Spleen (tissue), 11 donors: Measurements from ENCODE around the gene CETN3. TPM values are rescaled to one million over a fixed set of nuclear protein-coding genes. Genes with fewer than 3 reads are reported as not detected.

ENCODE experiments used
- DNase-seq: peaks from one replicate; pipeline ENCODE4 v3.0.0-alpha.2; 2020
- H3K27ac ChIP-seq, 8 donors: fragments of 200-600 bp; sonication (generic) in 7 of 8; 1 replicate in 4 of 8; 2 replicates in 4 of 8; pipeline versions ENCODE4 v1.5.0 to v1.8.0; 2016 to 2021; ENCODE audit warnings: inconsistent platforms in 4 of 8, mild to moderate bottlenecking in 4 of 8, moderate library complexity in 1 of 8
- H3K27me3 ChIP-seq, 7 donors: fragments of 200-600 bp; sonication (generic) in 6 of 7; replicated peaks in 1 of 7; 1 replicate in 4 of 7; 2 replicates in 3 of 7; pipeline versions ENCODE4 v1.5.0 to v1.8.0; 2016 to 2021; ENCODE audit warnings: inconsistent platforms in 3 of 7, mild to moderate bottlenecking in 1 of 7
- H3K36me3 ChIP-seq, 6 donors: fragments of 200-600 bp; sonication (generic) in 5 of 6; 1 replicate in 4 of 6; 2 replicates in 2 of 6; pipeline versions ENCODE4 v1.5.0 to v1.8.0; 2016 to 2021; ENCODE audit warnings: inconsistent platforms in 2 of 6
- H3K4me1 ChIP-seq, 6 donors: fragments of 200-600 bp; sonication (generic) in 5 of 6; 1 replicate in 3 of 6; 2 replicates in 3 of 6; pipeline versions ENCODE4 v1.5.0 to v1.8.0; 2016 to 2021; ENCODE audit warnings: inconsistent platforms in 3 of 6
- H3K4me3 ChIP-seq, 8 donors: fragments of 200-600 bp; sonication (generic) in 7 of 8; 1 replicate in 4 of 8; 2 replicates in 4 of 8; pipeline versions ENCODE4 v1.5.0 to v1.8.0; 2016 to 2021; ENCODE audit warnings: inconsistent platforms in 4 of 8, mild to moderate bottlenecking in 4 of 8, moderate library complexity in 2 of 8
- H3K9me3 ChIP-seq, 8 donors: fragments of 200-600 bp; sonication (generic) in 7 of 8; 1 replicate in 4 of 8; 2 replicates in 4 of 8; pipeline versions ENCODE4 v1.5.0 to v1.8.0; 2016 to 2021; ENCODE audit warnings: inconsistent platforms in 4 of 8
- POLR2A ChIP-seq, 3 donors: fragments of 450-650 bp; IDR thresholded peaks; one replicate each; pipeline ENCODE4 v1.5.1; 2017; ENCODE audit warnings: antibody characterized with exemption in 3 of 3, mild to moderate bottlenecking in 1 of 3
- POLR2AphosphoS5 ChIP-seq, 3 donors: sonication (generic); formaldehyde crosslinking; IDR thresholded peaks; one replicate each; pipeline ENCODE4 v1.5.1; 2017; ENCODE audit warnings: antibody characterized with exemption in 3 of 3
- WGBS, 5 donors: extraction: QIAGEN DNeasy Blood & Tissue Kit in 3 of 5; methylation state at CpG; one replicate each; pipeline versions ENCODE4 v1.1.5 to v1.1.7; 2013 to 2018; 5-methylcytosine and 5-hydroxymethylcytosine counted together
- intact Hi-C: fragments of 100-400 bp; cut with DNase I; formaldehyde crosslinking; loops from one replicate; pipeline ENCODE4 v1.15.0; 2023; ENCODE audit warnings: low total_unique reads
- polyA plus RNA-seq, 3 donors: library from polyadenylated mRNA; stranded (reverse); fragments of 200-250 nt; gene quantifications; one replicate each; pipeline ENCODE4 v1.2.1, GENCODE V29; 2013
- total RNA-seq, 7 donors: library from RNA; depleted of rRNA in 3 of 7; stranded (reverse); fragments of >200 nt in 3 of 7; fragmentation: NEBNext Ultra II Directional in 4 of 7; extraction: Animal tissue kit (Norgen Biotek cat#: 25700) in 4 of 7; gene quantifications; one replicate each; pipeline versions ENCODE4 v1.1.0 to v1.2.1, GENCODE V29; 2016 to 2021
- TF ChIP-seq, protein P1 (sequence below), 11 experiments: fragments of 200-600 bp in 7 of 11; fragments of 450-650 bp in 4 of 11; sonication (generic) in 4 of 11; IDR thresholded peaks in 8 of 11; conservative IDR thresholded peaks in 3 of 11; 1 replicate in 7 of 11; 2 replicates in 4 of 11; pipeline versions ENCODE4 v1.4.0 to v1.8.0; 2016 to 2021; ENCODE audit warnings: antibody characterized with exemption in 11 of 11, inconsistent platforms in 4 of 11, mild to moderate bottlenecking in 1 of 11
- donor health status: healthy with polysubstance abuse.
- donor health status: DM: no; HTN: no; CAD: no; lungs with moderate emphysema.
- donor health status: DM: no; HTN: no; CAD: no.
- donor health status: Bipolar disorder and iron deficiency.
- donor health status: healthy.
- donor health status: DM: no; HTN: no; CAD: no.
- donor health status: DM: yes; HTN: yes; CAD: no.

The CETN3 gene
- total and polyA plus RNA-seq, 10 donors, result 7.8 to 28.2 (median 16.8) TPM

- TF ChIP-seq, protein P1, sequence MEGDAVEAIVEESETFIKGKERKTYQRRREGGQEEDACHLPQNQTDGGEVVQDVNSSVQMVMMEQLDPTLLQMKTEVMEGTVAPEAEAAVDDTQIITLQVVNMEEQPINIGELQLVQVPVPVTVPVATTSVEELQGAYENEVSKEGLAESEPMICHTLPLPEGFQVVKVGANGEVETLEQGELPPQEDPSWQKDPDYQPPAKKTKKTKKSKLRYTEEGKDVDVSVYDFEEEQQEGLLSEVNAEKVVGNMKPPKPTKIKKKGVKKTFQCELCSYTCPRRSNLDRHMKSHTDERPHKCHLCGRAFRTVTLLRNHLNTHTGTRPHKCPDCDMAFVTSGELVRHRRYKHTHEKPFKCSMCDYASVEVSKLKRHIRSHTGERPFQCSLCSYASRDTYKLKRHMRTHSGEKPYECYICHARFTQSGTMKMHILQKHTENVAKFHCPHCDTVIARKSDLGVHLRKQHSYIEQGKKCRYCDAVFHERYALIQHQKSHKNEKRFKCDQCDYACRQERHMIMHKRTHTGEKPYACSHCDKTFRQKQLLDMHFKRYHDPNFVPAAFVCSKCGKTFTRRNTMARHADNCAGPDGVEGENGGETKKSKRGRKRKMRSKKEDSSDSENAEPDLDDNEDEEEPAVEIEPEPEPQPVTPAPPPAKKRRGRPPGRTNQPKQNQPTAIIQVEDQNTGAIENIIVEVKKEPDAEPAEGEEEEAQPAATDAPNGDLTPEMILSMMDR (IDR thresholded peaks at IDR 0.05 in 8 of 11, conservative IDR thresholded peaks at IDR 0.05 in 3 of 11), result no peak
- no peak for TF ChIP-seq POLR2A (IDR thresholded peaks at IDR 0.05)
- TF ChIP-seq POLR2AphosphoS5 (IDR thresholded peaks at IDR 0.05), result no peak
- Histone ChIP-seq H3K4me3 (no peak overlapping the region), H3K27ac (no peak overlapping the region), H3K4me1 (peaks cover 0 to 16% (median 2%) of the 10 kb centered on the region in 6 donors), H3K36me3 (no peaks in the 10 kb centered on the region), H3K27me3 (peaks cover 0 to 16% (median 0%) of the 10 kb centered on the region in 7 donors), H3K9me3 (no peaks in the 10 kb centered on the region)
- no peak for DNase-seq
- 57 to 74% (median 62%) methylated on average over 1 of the region's 1 CpG for WGBS, 5 donors
- intact Hi-C loops, result no loop called here
Measured at GRCh38 chr5:90438100-90438499, 28.5 kb upstream of the CETN3 start.

- no peak for DNase-seq
- intact Hi-C loops, result no loop called here
- Histone ChIP-seq H3K4me1 (peaks cover 0 to 16% (median 2%) of the 10 kb centered on the region in 6 donors), H3K27me3 (peaks cover 0 to 16% (median 0%) of the 10 kb centered on the region in 7 donors), H3K27ac (no peak overlapping the region), H3K4me3 (no peak overlapping the region), H3K36me3 (no peaks in the 10 kb centered on the region), H3K9me3 (no peaks in the 10 kb centered on the region)
- TF ChIP-seq POLR2A (IDR thresholded peaks at IDR 0.05) (no peak), POLR2AphosphoS5 (IDR thresholded peaks at IDR 0.05) (no peak)
- TF ChIP-seq, protein P1 (IDR thresholded peaks at IDR 0.05 in 8 of 11, conservative IDR thresholded peaks at IDR 0.05 in 3 of 11), result no peak
Measured at GRCh38 chr5:90437663-90438062, 28.1 kb upstream of the CETN3 start.

DNA sequence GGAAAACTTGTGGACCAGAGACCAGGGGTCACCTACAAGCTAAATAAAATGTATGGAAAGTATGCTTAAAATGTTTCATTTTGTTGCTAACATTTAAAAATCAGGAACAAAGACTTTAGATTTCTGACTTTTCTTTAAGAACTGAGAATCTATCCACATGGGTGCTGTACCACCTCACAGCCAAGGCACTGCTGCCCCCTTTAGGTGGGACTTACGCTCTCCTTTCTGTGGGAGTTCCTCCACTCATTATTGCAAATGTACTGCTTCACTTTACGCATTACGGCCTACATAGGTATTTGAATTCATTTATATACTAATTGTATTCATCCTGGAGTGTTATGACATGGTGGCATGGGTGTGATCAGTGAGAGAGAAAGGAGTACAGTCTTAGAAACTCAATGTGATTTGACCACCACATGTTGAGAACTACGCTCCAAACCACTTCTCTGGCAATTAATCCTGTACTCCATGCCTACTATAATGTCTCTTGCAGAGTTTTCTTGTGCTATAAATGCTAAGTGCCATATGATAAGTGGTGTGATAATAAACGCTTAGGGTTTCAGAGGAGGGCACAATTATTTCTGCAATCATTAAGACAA lies 24.7 kb upstream of the CETN3 start:
- Histone ChIP-seq H3K9me3 (no peaks in the 10 kb centered on the region), H3K27me3 (peaks cover 0 to 23% (median 0%) of the 10 kb centered on the region in 7 donors), H3K4me3 (no peak overlapping the region), H3K4me1 (peaks cover 0 to 4% (median 0%) of the 10 kb centered on the region in 6 donors), H3K27ac (no peak overlapping the region), H3K36me3 (no peaks in the 10 kb centered on the region)
- intact Hi-C loops, result no loop called here
- no peak for DNase-seq
- TF ChIP-seq, protein P1 (IDR thresholded peaks at IDR 0.05 in 8 of 11, conservative IDR thresholded peaks at IDR 0.05 in 3 of 11), result peak in 7 of 11 experiments; percentile 19 to 58 (median 39)
- no peak for TF ChIP-seq POLR2A (IDR thresholded peaks at IDR 0.05)
- 73 to 79% (median 75%) methylated on average over 5 of the region's 5 CpGs for WGBS, 5 donors

GRCh38 chr5:90424245-90424644 lies 14.7 kb upstream of the CETN3 start:
- 83 to 96% (median 93%) methylated on average over 1 of the region's 1 CpG for WGBS, 5 donors
- no peak overlapping the region for H3K27ac ChIP-seq
- H3K4me1 ChIP-seq, result no peaks in the 10 kb centered on the region
- H3K36me3 ChIP-seq, result no peaks in the 10 kb centered on the region
- no peak overlapping the region for H3K4me3 ChIP-seq
- DNase-seq, result no peak
- no peaks in the 10 kb centered on the region for H3K9me3 ChIP-seq
- TF ChIP-seq, protein P1 (IDR thresholded peaks at IDR 0.05 in 8 of 11, conservative IDR thresholded peaks at IDR 0.05 in 3 of 11), result no peak
- TF ChIP-seq POLR2AphosphoS5 (IDR thresholded peaks at IDR 0.05) (no peak), POLR2A (IDR thresholded peaks at IDR 0.05) (no peak)
- peaks cover 0 to 4% (median 0%) of the 10 kb centered on the region in 7 donors for H3K27me3 ChIP-seq
- intact Hi-C loops, result no loop called here
